CD4-positive, alpha-beta T cell treated with Interferon alpha-2 for 1 hour (primary cell): Measurements from ENCODE around the gene CNTNAP2.

Experiments
- DNase-seq, 2 donors: peaks; one replicate each; pipeline ENCODE4 v3.0.0-alpha.2; 2020 to 2022

The CNTNAP2 gene

DNA sequence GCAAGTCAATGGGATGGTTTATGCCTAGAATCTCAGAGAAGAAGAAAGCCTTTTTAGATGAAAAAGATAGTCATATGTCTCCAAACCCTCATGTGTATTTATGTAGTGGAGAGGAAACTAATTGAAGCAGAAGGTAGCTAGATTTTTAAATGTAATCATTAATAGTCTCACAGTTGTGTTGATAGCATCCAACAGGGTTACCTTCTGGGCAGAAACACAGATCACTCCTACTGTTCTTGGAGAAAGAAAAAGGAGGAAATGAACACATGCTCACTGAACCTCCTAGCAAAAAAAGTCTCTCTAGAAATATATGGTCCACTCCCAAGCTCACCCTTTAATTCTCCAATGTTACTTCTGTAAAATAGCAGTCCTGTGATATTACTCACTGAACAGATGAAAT is 1696.7 kb downstream of the CNTNAP2 start:
- DNase-seq: no peak

- no peak for DNase-seq
Measured at GRCh38 chr7:147818317-147818716, 1701.7 kb downstream of the CNTNAP2 start.

- DNase-seq: no peak
Measured at GRCh38 chr7:147824671-147825070, 1708.1 kb downstream of the CNTNAP2 start.

DNA sequence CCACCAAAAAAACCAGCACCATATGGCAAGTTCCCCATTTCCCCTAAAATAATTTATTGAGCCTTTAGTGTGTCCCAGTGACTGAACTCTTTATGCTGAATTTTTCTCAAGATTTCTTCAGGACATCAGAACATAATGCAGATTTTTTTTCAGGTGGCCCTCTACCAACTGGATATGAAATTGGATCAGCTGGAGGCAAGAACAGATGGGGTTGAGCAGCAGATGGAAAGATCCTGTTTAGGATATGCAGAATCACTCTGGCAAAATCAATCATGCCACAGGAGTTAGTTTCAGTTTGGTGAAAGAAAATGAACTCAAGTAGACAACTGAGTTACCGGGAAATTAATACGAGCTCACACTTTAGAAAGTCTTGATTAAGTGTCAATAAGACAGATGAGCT is 1712.4 kb downstream of the CNTNAP2 start:
- no peak for DNase-seq

DNA sequence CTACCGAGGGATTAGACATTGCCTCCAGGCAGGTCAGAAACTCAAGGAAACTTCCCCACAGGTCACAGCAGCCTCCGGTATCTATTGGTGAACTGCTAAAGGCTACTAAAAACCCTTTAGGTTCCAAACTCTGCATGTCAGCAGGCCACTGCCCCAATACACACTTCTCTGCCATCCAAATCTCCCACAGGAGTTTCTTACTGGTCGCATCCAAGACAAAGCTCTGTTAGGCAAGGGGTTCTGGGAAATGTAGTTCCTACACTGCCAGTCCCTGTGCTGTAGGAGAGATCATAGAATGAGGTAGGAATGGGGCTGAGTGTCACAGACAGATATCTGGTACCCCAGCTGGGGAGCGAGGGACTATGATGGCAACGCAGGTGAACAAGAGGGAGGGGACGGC is 1717.0 kb downstream of the CNTNAP2 start:
- DNase-seq: no peak

DNA sequence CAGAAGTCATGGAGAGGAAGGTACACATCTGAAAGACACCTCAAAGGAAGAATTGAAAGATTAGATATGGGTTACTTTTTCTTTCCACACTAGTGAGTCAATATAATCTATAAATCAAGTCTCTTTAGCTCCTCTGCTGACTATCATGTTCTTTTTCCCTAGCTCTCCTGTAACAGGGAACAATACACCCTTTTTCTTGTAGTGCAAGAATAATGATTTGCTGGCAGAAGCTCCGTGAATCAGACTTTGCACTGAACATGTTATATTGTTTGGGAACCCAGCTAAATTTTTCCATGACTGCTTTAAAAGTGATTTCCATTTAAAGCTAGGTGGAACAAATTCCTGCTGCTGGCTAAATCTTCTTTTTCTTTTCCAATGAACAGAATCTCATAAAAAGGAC is 1717.4 kb downstream of the CNTNAP2 start:
- DNase-seq: no peak

GRCh38 chr7:147852833-147853232 is 1736.2 kb downstream of the CNTNAP2 start:
- DNase-seq: no peak

- DNase-seq: no peak
Measured at GRCh38 chr7:147857152-147858140, 1740.8 kb downstream of the CNTNAP2 start.

GRCh38 chr7:147858421-147858820 is 1741.8 kb downstream of the CNTNAP2 start:
- no peak for DNase-seq

GRCh38 chr7:147859033-147859432 is 1742.4 kb downstream of the CNTNAP2 start:
- DNase-seq: no peak

- DNase-seq: no peak
Measured at GRCh38 chr7:147859486-147859885, 1742.9 kb downstream of the CNTNAP2 start.

- no peak for DNase-seq
Measured at GRCh38 chr7:147861058-147861716, 1744.6 kb downstream of the CNTNAP2 start.

GRCh38 chr7:147861945-147862344 is 1745.3 kb downstream of the CNTNAP2 start:
- DNase-seq: no peak

DNA sequence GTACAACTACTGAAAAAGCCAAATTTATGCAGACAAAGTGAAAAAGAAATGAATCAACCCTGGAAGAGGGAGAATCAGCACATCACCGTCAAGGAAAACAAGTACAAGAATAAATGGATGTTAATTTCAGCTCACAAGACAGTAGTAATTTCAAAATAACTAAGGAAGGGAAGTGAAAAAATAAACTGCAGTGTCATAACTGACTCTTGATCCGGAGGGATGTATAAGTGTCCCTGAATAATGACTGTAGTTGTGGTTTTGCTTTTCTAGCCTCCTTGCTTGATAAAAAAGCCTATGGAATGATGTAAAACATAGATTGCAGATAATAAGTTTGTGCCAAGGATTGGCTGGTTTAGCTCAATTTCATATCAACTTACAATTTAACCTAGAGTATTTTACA is 1752.9 kb downstream of the CNTNAP2 start:
- DNase-seq: no peak

GRCh38 chr7:147878912-147879661 is 1762.5 kb downstream of the CNTNAP2 start:
- DNase-seq: no peak

GRCh38 chr7:147885869-147886268 is 1769.3 kb downstream of the CNTNAP2 start:
- DNase-seq: no peak

DNA sequence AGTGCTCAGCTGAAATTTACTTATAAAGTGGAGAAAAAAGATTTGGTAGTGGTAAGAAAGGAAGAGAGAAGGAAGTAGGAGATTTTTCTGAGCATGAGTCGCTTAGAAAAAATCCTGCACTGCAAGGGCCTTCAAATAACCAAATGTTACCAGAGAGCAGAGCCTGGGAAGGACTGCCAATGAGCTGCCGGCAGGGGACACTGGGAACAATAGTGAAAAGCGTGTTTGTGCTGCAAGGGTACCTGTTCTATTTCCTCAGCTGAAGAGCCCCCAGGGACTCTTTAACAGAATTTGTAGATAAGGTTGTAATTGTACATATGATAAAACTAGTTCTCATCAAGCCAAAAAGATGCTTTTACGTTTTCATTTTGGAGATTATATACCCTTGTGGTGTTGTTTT is 1777.7 kb downstream of the CNTNAP2 start:
- no peak for DNase-seq

- no peak for DNase-seq
Measured at GRCh38 chr7:147896121-147896520, 1779.5 kb downstream of the CNTNAP2 start.

- no peak for DNase-seq
Measured at GRCh38 chr7:147903536-147904218, 1787.1 kb downstream of the CNTNAP2 start.

GRCh38 chr7:147904219-147904576 is 1787.6 kb downstream of the CNTNAP2 start:
- DNase-seq: no peak

DNA sequence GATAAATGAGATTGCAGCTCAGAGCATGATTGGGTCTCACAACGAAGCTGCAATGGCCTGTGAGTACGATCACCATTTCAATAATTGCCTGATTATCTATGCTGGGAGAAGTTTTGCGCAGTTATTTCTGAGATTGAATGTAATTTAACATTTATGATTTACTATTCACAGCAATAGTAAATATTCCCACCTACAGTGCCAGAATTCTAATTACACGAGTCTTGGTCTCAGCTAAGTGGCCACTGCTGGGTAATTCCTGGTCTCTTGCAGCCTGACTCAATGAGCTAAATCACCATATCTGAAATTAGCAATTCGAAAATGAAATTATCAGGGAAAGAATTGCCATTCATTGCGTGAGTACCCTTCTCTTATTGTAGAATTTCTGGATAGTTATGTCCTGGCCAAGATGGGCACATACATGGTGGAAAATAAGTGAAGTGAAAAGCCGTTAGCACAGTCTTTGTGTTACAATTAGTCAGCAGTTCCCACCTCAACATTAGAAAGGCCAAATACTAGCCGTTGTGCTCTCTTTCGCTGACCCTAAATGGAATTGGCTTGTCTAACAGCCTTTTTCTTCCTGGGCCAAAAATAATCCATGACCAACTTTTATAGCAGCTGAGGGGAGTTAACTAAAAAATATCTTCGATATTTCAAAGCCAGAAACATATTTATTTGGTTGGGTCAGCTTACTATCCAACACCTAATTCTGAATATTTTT is 1793.0 kb downstream of the CNTNAP2 start:
- DNase-seq: no peak

GRCh38 chr7:147911201-147911601 is 1794.6 kb downstream of the CNTNAP2 start:
- DNase-seq: no peak
